Uterus (tissue), 2 donors: ENCODE results near the gene SMAD9.

Source experiments
- POLR2A ChIP-seq, 2 donors: fragments of 450-650 bp; IDR thresholded peaks; one replicate each; pipeline ENCODE4 v1.6.1; 2016; ENCODE audit warnings: antibody characterized with exemption in 2 of 2, mild to moderate bottlenecking in 1 of 2, moderate library complexity in 1 of 2
- TF ChIP-seq, protein P1 (sequence below), 4 experiments: fragments of 200-600 bp in 2 of 4; fragments of 450-650 bp in 2 of 4; sonication (generic) in 2 of 4; IDR thresholded peaks; one replicate each; pipeline ENCODE4 v1.5.1; 2016 to 2019; ENCODE audit warnings: antibody characterized with exemption in 4 of 4, mild to moderate bottlenecking in 2 of 4, moderate library complexity in 1 of 4

GRCh38 chr13:36834299-36834698, 85.7 kb downstream of the SMAD9 start:
- TF ChIP-seq, protein P1, sequence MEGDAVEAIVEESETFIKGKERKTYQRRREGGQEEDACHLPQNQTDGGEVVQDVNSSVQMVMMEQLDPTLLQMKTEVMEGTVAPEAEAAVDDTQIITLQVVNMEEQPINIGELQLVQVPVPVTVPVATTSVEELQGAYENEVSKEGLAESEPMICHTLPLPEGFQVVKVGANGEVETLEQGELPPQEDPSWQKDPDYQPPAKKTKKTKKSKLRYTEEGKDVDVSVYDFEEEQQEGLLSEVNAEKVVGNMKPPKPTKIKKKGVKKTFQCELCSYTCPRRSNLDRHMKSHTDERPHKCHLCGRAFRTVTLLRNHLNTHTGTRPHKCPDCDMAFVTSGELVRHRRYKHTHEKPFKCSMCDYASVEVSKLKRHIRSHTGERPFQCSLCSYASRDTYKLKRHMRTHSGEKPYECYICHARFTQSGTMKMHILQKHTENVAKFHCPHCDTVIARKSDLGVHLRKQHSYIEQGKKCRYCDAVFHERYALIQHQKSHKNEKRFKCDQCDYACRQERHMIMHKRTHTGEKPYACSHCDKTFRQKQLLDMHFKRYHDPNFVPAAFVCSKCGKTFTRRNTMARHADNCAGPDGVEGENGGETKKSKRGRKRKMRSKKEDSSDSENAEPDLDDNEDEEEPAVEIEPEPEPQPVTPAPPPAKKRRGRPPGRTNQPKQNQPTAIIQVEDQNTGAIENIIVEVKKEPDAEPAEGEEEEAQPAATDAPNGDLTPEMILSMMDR (IDR thresholded peaks at IDR 0.05): no peak
- no peak for TF ChIP-seq POLR2A (IDR thresholded peaks at IDR 0.05)
